Stimulated activated naive CD4-positive, alpha-beta T cell (primary cell): Measurements from ENCODE around the gene PDXK.

Experiments used
- DNase-seq, 6 experiments: peaks; one replicate each; lab custom pipeline; 2025; lab: John Stamatoyannopoulos, UW

The PDXK gene

DNA sequence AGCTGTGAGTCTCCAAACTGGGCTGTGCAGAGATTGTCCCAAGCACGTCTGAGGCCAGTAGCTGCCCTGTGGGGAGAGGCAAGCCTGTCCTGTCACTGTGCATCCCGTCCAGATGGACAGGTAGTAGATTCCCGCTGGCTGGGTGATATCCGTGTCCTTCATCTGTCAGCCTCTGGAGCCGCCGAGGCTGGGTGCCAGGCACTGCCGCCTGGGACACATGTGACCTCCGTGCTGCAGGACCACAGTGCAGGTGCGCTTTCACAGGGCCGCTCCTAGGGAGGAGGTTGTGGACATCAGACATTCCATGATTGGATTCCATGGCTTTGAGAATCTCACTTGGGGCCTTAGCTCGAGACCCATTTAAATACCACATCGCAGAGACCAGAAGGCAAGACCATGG, 4.7 kb downstream of the PDXK start:
- no peak for DNase-seq

DNA sequence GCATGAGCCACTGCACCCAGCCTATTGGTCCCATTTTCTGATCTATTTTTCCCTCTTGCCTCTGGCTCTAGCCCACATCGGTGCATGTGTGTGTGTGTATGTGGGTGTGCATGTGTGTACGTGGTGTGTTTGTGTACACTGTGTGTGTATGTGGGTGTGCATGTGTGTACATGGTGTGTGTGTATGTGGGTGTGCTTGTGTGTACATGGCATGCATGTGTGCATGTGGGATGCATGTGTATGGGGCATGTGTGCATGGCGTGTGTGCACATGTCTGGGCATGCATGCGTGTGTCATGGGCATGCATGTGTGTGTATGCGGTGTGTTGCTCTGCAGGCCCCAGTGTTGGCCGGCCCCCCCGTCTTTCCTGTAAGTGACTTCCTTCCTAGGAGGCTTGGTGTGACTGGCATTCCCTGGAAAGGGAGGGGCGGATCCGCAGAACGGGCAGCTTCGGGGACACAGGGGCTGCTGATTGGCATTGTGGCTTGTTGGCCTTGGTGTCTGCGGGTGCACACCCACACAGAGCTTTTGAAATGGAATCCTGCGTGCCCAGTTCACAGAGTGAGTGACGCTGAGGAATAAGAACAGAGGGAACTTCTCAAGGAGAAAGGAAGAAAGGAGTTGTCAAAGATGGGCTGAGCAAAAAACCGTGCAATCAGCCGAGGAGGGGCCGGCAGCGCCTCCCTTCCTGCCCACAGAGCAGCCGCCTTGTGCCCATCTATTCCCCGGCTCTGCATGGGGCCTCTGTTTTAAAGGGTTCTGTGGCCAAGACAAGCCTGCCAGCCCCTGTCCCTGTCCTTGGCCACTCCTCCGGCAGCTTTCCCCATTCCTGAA, 8.0 kb downstream of the PDXK start:
- no peak for DNase-seq

DNA sequence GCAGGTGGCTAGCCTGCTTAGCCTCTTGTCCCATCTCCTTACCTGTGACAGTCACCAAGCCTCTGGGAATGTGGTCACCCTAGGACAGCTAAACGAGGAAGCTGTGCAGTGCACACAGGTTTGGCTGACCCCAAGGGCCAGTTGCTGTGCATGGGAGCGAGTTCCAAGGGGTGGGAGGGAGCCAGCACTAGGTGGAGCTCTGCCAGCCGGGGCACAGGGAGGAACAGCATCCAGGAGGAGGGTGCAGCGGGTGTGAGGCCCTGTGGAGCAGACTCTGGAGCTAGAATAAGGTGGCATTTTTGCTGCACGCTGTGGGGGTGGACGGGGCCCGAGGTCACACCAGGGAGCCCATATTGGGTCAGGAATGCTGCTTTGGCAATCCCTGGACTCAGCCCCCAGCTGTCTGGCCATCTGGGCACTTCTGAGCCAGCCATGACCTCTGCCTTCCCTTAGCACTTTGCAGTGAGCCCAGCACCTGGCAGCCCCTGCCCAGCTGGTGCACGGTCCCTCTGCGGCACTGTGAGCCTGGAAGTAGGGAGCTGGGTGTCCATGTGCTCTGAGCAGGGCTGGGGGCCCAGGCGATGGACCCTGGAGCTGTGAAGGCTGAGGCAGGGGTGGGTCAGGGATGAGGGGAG, 8.7 kb downstream of the PDXK start:
- no peak for DNase-seq

GRCh38 chr21:43728154-43728466, 9.2 kb downstream of the PDXK start:
- DNase-seq, result no peak

DNA sequence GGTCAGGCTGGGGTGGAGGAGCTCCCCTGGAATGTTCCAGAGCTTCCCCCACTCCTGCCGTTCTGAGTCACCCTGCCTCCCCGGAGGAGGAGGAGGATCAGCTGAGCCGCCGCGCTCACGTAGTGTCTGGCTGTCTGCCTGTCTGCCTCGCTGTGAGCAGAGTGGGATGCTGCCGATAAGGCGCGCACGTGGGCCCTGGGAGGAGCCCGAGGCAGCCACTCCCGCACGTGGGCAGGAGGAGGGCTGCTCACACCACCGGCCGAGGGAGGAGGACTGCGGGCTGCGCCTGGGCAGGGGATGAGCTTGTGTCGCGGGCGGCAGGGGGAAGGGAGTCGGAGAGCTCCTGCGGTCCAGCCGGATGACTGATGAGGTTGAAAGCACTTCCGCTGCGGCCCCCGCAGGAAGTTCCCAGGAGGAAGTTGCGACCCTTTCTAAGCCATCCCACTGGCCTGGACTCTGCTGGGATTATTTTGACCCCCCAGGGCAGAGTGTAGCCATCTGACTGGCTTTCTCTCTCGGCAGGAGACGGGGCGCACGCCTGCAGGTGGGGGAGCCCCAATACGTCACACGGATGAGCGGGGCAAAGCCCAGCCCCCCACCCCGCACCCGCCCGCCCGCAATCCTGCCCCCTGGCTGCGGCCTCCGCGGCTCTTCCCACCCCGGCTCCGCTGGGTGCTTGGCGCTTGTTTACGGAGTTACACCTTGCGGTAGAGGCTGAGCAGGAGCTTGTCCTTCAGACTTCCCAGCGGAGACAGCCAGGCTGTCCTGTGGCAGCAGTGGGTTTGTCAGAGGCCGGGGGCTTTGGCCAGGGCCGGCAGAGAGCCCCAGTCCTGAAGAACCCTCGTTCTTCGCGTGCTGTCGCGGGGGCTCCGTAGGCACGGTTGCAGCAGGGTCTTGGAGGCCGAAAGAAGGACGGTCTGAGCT, 9.8 kb downstream of the PDXK start:
- DNase-seq, result peak; percentile 46 to 78 (median 66)

DNA sequence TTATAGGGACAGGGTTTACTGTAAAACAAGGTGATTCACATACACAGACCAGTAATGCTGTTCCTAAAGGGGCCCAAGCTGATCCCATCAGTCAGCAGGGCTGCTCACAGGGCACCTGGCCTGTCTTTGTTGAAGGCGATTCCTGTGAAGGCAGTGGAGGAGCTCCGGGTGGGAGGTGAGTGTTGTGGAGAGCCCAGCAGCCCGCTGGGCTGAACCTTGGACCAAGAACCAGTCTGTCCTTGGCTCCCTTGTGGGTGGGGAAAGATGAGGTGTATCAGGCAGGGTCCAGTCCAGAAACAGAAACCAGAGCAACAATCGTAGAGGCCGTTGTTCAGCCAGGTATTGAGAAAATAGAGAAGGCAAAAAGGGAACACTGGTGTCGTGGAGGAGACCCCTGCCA, 12.5 kb downstream of the PDXK start:
- DNase-seq, result no peak

DNA sequence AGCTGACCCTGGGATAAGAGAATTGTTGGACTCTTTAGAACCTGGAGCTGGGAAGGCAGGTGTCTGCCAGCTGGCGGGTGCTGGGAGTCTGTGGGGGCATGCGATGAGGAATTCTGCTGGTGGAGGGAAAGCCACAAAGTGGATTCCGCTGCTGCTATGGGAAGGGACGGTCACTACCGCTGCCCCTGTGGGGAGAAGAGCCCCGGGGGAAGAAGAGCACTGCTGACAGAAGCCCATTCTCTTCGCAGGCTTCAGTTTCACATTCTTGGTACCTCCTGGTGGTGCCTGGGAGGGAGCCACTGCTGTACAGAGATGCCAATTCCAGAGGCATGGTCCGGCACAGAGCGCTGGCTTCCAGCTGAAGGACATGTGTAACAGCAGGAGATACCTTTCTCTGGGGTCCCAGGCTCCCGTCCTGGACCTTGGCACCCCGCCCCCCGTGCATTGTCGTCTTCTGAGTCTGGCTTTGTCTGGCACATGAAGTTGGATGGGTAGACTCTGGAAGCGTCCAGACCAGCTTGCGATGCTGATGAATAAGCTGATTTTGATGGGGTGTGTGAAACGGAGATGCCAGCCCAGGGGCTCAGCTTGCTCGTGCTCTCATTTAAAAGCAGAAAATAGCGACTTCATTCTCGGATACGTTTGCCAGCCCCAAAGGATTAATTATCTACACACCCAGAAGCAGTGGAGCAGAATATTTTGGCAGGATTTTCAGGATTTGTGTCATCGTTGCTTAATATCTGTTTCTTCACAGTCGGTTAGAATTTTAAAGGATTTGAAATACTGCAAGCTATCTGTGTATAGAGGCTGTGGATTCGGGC, 13.2 kb downstream of the PDXK start:
- no peak for DNase-seq

DNA sequence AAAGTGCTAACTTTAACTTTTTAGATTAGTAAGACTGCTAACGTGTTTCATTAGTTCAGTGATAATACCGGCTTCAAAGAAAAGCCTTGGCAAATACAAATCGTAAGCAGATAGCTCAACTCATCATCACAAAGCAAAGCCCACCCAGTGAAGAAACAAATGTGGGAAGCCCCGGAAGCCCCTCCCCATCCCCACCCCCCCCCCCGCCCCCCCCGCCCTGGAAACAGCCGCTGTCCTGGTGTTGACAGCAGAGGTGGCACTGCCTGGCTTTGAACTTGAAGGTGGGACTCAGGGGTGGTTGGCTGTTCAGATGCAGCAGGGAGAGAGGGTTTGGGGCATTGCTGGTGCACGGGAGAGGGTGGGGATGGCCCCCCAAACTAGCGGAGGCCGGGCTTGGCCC, 14.1 kb downstream of the PDXK start:
- peak in 1 of 6 experiments; percentile 15 for DNase-seq

GRCh38 chr21:43733529-43734071, 14.7 kb downstream of the PDXK start:
- DNase-seq, result peak in 1 of 6 experiments; percentile 29

- no peak for DNase-seq
These were observed 15.4 kb downstream of the PDXK start for GRCh38 chr21:43734131-43734927.

GRCh38 chr21:43734928-43735229, 15.9 kb downstream of the PDXK start:
- no peak for DNase-seq

GRCh38 chr21:43735236-43736091, 16.5 kb downstream of the PDXK start:
- no peak for DNase-seq

- DNase-seq, result no peak
These were observed 17.4 kb downstream of the PDXK start for GRCh38 chr21:43736224-43736883.

DNA sequence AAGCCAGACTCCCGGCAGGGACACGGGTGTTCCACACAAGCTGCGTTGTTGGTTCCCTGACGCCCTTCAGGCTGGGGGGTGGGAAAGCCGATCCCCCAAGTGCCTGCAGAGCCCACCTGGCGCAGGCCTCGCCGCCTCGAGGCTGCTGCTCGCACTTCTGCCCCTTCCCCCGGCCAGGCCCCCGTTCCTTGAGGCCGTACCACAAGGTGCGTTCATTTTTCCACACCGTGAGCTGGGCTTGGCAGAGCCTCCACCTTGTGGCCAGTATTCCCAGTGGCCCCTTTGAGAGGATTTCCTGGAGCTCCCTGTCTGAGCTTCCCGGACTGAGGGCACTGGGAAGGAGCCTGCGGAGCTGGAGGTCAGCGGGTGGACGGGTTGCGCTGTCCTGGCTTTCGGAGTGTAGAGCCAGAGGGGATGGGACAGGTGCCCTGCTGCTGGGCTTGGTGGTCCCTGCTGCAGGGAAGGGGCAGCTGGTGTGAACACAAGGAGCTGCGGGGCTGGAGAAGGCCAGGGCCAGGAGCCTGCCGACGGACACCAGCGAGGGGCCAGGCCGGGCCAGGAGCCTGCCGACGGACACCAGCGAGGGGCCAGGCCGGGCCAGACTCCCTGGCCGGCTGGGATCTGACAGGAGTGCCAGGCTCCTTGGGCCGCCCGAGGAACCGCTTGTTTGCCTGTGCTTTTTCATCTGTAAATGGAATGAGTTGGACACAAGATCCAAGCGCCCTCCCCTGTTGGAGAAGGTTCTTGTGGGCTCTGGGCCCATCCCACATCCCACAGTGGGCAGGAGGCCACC, 18.4 kb downstream of the PDXK start:
- DNase-seq, result no peak

DNA sequence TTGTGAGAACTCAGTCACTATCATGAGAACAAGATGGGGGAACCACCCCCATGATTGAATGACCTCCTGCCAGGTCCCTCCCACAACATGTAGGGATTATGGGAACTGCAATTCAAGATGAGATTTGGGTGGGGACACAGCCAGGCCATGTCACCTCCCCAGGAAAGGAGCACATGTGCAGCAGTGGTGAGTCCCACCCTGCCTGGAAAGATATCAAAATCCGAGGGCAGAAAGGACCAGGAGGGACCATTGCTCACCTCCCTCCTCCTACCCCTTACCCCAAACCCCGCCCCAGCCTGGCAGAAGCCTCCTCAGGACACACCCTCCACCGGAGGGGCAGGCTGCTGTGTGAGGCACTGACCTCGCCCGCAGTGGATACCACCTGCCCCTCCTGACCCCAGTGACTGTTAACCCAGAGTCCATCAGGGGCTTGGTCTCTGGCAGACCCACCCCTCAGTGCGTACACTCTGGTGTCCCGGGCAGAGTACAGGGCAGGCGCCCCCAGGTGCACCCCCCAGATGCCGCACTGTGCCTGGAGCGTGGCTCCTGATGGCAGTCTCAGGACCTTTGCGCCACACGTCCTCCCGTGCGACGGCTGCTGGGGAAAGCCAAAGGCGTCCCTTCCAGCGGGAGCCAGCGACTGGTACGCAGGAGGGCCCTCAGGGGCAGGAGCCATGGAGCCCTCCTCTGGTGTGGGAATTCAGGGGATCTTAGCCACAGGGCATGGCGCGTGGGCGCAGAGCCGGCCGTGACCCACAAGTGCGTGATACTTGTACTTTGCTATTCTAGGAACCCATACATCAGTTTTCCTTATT, 20.9 kb downstream of the PDXK start:
- peak in 1 of 6 experiments; percentile 16 for DNase-seq

DNA sequence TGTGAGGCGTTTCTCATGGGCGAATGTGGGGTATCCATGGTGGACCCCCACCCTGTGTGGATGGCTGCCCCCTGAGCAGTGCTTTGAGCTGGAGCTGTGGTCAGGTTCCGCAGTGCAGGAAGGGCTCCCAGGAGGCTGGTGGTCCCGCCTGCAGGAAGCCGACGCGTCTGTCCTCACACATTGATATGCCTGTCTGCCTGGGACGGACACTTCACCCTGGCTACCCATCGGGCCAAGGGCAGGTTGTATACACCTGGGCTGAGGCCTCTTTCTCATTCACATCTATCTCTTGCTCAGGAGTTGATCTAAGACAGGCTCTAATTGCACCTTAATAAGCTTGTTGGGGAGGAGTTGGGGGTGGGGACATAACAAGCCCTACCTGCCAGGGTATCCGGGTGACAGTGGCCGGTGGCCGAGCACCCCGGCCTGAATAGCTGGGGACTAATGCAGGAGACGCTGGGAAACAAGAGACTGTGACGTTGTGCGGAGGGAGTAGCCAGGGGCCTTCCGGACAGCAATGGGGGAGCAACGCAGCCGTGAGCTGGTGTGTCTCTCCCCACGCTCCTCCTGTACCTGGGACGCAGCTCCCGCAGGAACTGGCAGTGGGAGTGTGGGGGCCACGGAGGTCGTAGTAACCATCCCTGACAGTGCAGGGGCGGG, 21.7 kb downstream of the PDXK start:
- DNase-seq, result peak in 1 of 6 experiments; percentile 60
